GM23248 (cell line): ENCODE measurements around the gene PCDHB6. TPM values are rescaled to one million over a fixed set of nuclear protein-coding genes. Genes with fewer than 3 reads are reported as not detected.
"Not testable (repeated sequence)": the region's sequence is repeated elsewhere in the genome, so short reads cannot be mapped to it uniquely, and the experiment has no call there.

ENCODE experiments used
- DNase-seq: peaks from one replicate; pipeline ENCODE4 v3.0.0-alpha.2; 2015
- H2AFZ ChIP-seq: fragments of 200-600 bp; sonication (generic); 2 replicates; pipeline ENCODE4 v1.6.1; 2016; ENCODE audit warnings: antibody characterized with exemption
- H3F3A ChIP-seq: fragments of 200-600 bp; sonication (generic); 2 replicates; pipeline ENCODE4 v1.6.1; 2016; ENCODE audit warnings: mild to moderate bottlenecking, antibody characterized with exemption, mixed run types; ENCODE audit not compliant: insufficient read depth
- H3K27ac ChIP-seq: fragments of 200-600 bp; sonication (generic); 2 replicates; pipeline ENCODE4 v1.5.1; 2016; ENCODE audit warnings: mild to moderate bottlenecking
- H3K27me3 ChIP-seq: fragments of 200-600 bp; sonication (generic); replicated peaks from 2 replicates; pipeline ENCODE4 v1.6.1; 2016; ENCODE audit warnings: mild to moderate bottlenecking; ENCODE audit not compliant: insufficient read depth
- H3K36me3 ChIP-seq: fragments of 200-600 bp; sonication (generic); 2 replicates; pipeline ENCODE4 v1.6.1; 2016; ENCODE audit warnings: low read depth, mild to moderate bottlenecking
- H3K4me1 ChIP-seq: fragments of 200-600 bp; sonication (generic); 2 replicates; pipeline ENCODE4 v1.6.1; 2016; ENCODE audit warnings: mild to moderate bottlenecking; ENCODE audit not compliant: insufficient read depth
- H3K4me2 ChIP-seq: fragments of 200-600 bp; sonication (generic); one replicate; pipeline ENCODE4 v1.6.1; 2016; ENCODE audit warnings: mild to moderate bottlenecking; ENCODE audit not compliant: unreplicated experiment
- H3K4me3 ChIP-seq: fragments of 200-600 bp; sonication (generic); 2 replicates; pipeline ENCODE4 v1.5.1; 2016; ENCODE audit warnings: mild to moderate bottlenecking
- H3K79me2 ChIP-seq: fragments of 200-600 bp; sonication (generic); 2 replicates; pipeline ENCODE4 v1.6.1; 2016; ENCODE audit warnings: mild to moderate bottlenecking; ENCODE audit not compliant: insufficient read depth
- H3K9ac ChIP-seq: fragments of 200-600 bp; sonication (generic); 2 replicates; pipeline ENCODE4 v1.6.1; 2016; ENCODE audit warnings: mild to moderate bottlenecking
- H3K9me2 ChIP-seq: fragments of 200-600 bp; sonication (generic); 2 replicates; pipeline ENCODE4 v1.6.1; 2016; ENCODE audit warnings: mixed run types, mild to moderate bottlenecking, moderate library complexity; ENCODE audit not compliant: insufficient read depth
- H3K9me3 ChIP-seq: fragments of 200-600 bp; sonication (generic); one replicate; pipeline ENCODE4 v1.6.1; 2017; ENCODE audit warnings: low read depth
- H4K20me1 ChIP-seq: fragments of 200-600 bp; sonication (generic); 2 replicates; pipeline ENCODE4 v1.6.0; 2016; ENCODE audit not compliant: insufficient read depth
- EZH2 ChIP-seq: fragments of 200-600 bp; sonication (generic); IDR thresholded peaks from 2 replicates; pipeline ENCODE4 v1.6.1; 2018; ENCODE audit warnings: antibody characterized with exemption, mild to moderate bottlenecking; ENCODE audit not compliant: insufficient read depth, poor library complexity, severe bottlenecking
- EZH2phosphoT487 ChIP-seq: fragments of 200-600 bp; sonication (generic); IDR thresholded peaks from 2 replicates; pipeline ENCODE4 v1.6.1; 2018; ENCODE audit warnings: antibody characterized with exemption, moderate library complexity, mild to moderate bottlenecking, low read depth; ENCODE audit not compliant: insufficient read depth
- WGBS, 2 experiments: methylation state at CpG; one replicate each; pipeline ENCODE4 v1.1.6; 2015 to 2017; ENCODE audit warnings: low lambda C conversion rate in 2 of 2, low coverage in 1 of 2; ENCODE audit errors: missing lambda C conversion rate in 2 of 2; 5-methylcytosine and 5-hydroxymethylcytosine counted together
- in situ Hi-C: fragments of 300-500 bp; cut with MboI; formaldehyde crosslinking; loops from 2 replicates; pipeline ENCODE4 v1.15.0; 2020
- polyA plus RNA-seq: library from polyadenylated mRNA; unstranded; fragments of >200 nt; fragmentation: Nextera tagmentation; extraction: Ambion mirVana; gene quantifications from 2 replicates; pipeline ENCODE4 v1.2.1, GENCODE V29; 2016
- total RNA-seq: library from RNA; depleted of rRNA; stranded (reverse); fragments of >200 nt; shearing (Covaris generic); gene quantifications from 2 replicates; pipeline ENCODE4 v1.2.3, GENCODE V29; 2014

Gene PCDHB6
- total and polyA plus RNA-seq, 2 experiments from 2014 or later, result 0.10 to 0.22 TPM

DNA sequence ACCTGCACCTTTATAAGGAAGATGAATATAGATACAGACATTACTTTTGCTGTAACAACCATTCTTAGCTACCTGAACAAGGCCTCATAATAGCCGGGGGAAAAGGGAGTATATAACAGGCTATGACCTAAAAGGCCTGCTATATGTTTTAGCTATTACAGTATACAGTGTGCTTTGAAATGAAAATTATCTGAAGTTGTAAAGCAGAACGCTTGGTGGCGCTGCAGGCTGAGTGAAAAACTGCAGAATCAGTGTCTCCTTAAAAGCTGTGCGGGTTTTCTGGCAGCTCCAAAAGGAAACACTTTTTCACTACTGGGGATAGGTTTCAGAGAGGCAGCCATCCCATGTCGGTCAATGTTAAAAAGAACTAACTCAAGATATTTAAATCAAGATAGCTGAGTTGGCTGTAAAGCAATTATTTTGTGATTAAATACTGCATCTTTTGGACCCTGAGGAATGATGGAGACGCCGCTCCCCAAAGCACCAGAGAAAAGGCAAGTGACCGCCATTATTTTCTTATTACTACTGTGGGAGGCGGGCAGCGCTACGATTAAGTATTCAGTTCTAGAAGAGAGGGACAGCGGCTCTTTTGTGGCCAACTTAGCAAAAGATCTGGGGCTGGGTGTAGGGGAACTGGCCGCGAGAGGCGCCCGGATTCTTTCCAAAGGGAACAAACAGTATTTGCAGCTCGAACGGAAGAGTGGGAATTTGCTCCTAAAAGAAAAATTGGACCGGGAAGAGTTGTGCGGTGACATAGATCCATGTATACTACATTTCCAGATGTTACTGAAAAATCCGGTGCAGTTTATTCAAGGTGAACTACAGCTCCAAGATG, 5.9 kb downstream of the PCDHB6 start:
- in situ Hi-C loops, result no loop called here

GRCh38 chr5:141157356-141157755, 7.5 kb downstream of the PCDHB6 start:
- H3K9me3 ChIP-seq, H3K27ac ChIP-seq, DNase-seq, in situ Hi-C loops, H3F3A ChIP-seq, H2AFZ ChIP-seq, H3K36me3 ChIP-seq, H4K20me1 ChIP-seq, H3K79me2 ChIP-seq, H3K27me3 ChIP-seq, H3K9ac ChIP-seq, H3K4me1 ChIP-seq, H3K4me3 ChIP-seq, H3K9me2 ChIP-seq, H3K4me2 ChIP-seq: not testable (repeated sequence)
- WGBS, 2 experiments, result 46 to 52% methylated on average over 38 of the region's 38 CpGs

More for the DNA sequence above, 5.9 kb downstream of the PCDHB6 start:
- Histone ChIP-seq H3K4me1 (no peaks in the 10 kb centered on the region), H4K20me1 (no peaks in the 10 kb centered on the region), H3K27me3 (0 out of 2 replicates have a peak, but pooled peaks cover 4% of the 10 kb centered on the region), H3F3A (no peaks in the 10 kb centered on the region), H3K27ac (no peak overlapping the region), H3K4me2 (no peak overlapping the region), H3K9me3 (no peaks in the 10 kb centered on the region), H3K9ac (no peak overlapping the region), H3K79me2 (no peaks in the 10 kb centered on the region), H3K9me2 (no peaks in the 10 kb centered on the region), H3K4me3 (no peak overlapping the region), H2AFZ (no peak overlapping the region), H3K36me3 (no peaks in the 10 kb centered on the region)
- 18% methylated on average over 21 of the region's 21 CpGs for WGBS, 2 experiments
- peak; percentile 23 for DNase-seq
- TF ChIP-seq EZH2 (no peak), EZH2phosphoT487 (no peak)

GRCh38 chr5:141157901-141158300, 8.0 kb downstream of the PCDHB6 start:
- H3F3A ChIP-seq, H3K36me3 ChIP-seq, in situ Hi-C loops, H3K9me2 ChIP-seq, H3K79me2 ChIP-seq, H3K9me3 ChIP-seq, H3K27ac ChIP-seq, H3K9ac ChIP-seq, H2AFZ ChIP-seq, H4K20me1 ChIP-seq, H3K4me1 ChIP-seq, H3K4me3 ChIP-seq, DNase-seq, H3K4me2 ChIP-seq, H3K27me3 ChIP-seq: not testable (repeated sequence)
- 26 to 27% methylated on average over 17 to 26 of the region's 28 CpGs for WGBS, 2 experiments

GRCh38 chr5:141172381-141173204, 22.7 kb downstream of the PCDHB6 start, which contains the start of gene PCDHB7:
PCDHB7 (plus strand) TSS chr5:141172644; CDS start chr5:141172836, 192 bp downstream.
- Histone ChIP-seq H3K36me3 (no peaks in the 10 kb centered on the region), H2AFZ (peak within 1 kb of the TSS; percentile 73), H3K4me1 (no peaks in the 10 kb centered on the region), H3K27ac (no peak within 1 kb of the TSS), H3K4me2 (peak within 1 kb of the TSS; percentile 75), H4K20me1 (no peaks in the 10 kb centered on the region), H3K9ac (no peak within 1 kb of the TSS), H3K9me3 (no peaks in the 10 kb centered on the region), H3K79me2 (no peaks in the 10 kb centered on the region), H3K4me3 (peak within 1 kb of the TSS; percentile 50), H3K9me2 (no peaks in the 10 kb centered on the region), H3K27me3 (peaks cover 13% of the 10 kb centered on the region; the same call in 1 of the 2 replicates), H3F3A (no peaks in the 10 kb centered on the region)
- TF ChIP-seq EZH2 (no peak), EZH2phosphoT487 (no peak)
- in situ Hi-C loops, result no loop called here
- WGBS, 2 experiments, result 33% methylated on average over 20 of the region's 20 CpGs
- DNase-seq, result peak; percentile 67

GRCh38 chr5:141174291-141175104, 24.6 kb downstream of the PCDHB6 start:
- H3K36me3 ChIP-seq, H2AFZ ChIP-seq, H3K9ac ChIP-seq, H3K4me2 ChIP-seq, H3K4me1 ChIP-seq, H3K4me3 ChIP-seq, H3K79me2 ChIP-seq, H4K20me1 ChIP-seq, DNase-seq, H3F3A ChIP-seq, H3K27ac ChIP-seq, H3K9me3 ChIP-seq, H3K9me2 ChIP-seq, in situ Hi-C loops: not testable (repeated sequence)
- WGBS, 2 experiments, result 45 to 46% methylated on average over 75 to 77 of the region's 79 CpGs
- peaks cover 17% of the 10 kb centered on the region; the same call in 1 of the 2 replicates for H3K27me3 ChIP-seq
